Naive B cell (primary cell): ENCODE measurements around the gene ULK3. TPM values are rescaled to one million over a fixed set of nuclear protein-coding genes. Genes with fewer than 3 reads are reported as not detected.

ENCODE experiments used
- ATAC-seq, 2 donors: fragments of 150-1000 bp; cut with Tn5 transposase; 2 replicates each; pipeline ENCODE4 v1.10.0; 2021; ENCODE audit warnings: low read depth in 2 of 2, mild to moderate bottlenecking in 2 of 2, moderate library complexity in 2 of 2
- DNase-seq: peaks from one replicate; pipeline ENCODE4 v3.0.0; 2022
- H3K27ac Mint-ChIP-seq, 6 donors: one replicate each; pipeline ENCODE4 v1.8.0; 2020 to 2022; ENCODE audit warnings: mild to moderate bottlenecking in 6 of 6, mixed read lengths in 6 of 6, moderate library complexity in 5 of 6, inconsistent platforms in 2 of 6
- H3K27me3 Mint-ChIP-seq, 3 donors: one replicate each; pipeline ENCODE4 v1.8.0; 2021 to 2022; ENCODE audit warnings: mixed read lengths in 3 of 3, mild to moderate bottlenecking in 1 of 3
- H3K36me3 Mint-ChIP-seq, 2 donors: one replicate each; pipeline ENCODE4 v1.8.0; 2020 to 2022; ENCODE audit warnings: mixed read lengths in 2 of 2, inconsistent platforms in 1 of 2, mild to moderate bottlenecking in 1 of 2
- H3K4me1 Mint-ChIP-seq, 3 donors: one replicate each; pipeline ENCODE4 v1.8.0; 2020 to 2022; ENCODE audit warnings: mixed read lengths in 3 of 3, inconsistent platforms in 1 of 3, mild to moderate bottlenecking in 1 of 3, moderate library complexity in 1 of 3
- H3K4me3 Mint-ChIP-seq, 8 donors: one replicate each; pipeline ENCODE4 v1.8.0; 2020 to 2022; ENCODE audit warnings: mild to moderate bottlenecking in 8 of 8, mixed read lengths in 8 of 8, moderate library complexity in 8 of 8, inconsistent platforms in 2 of 8
- H3K9me3 Mint-ChIP-seq, 7 donors: one replicate each; pipeline ENCODE4 v1.8.0; 2020 to 2022; ENCODE audit warnings: mixed read lengths in 7 of 7, mild to moderate bottlenecking in 5 of 7, inconsistent platforms in 2 of 7, moderate library complexity in 1 of 7
- polyA plus RNA-seq, 6 donors: library from polyadenylated mRNA; unstranded; fragments of 300-500 nt; fragmentation: Illumina TruSeq; gene quantifications; one replicate each; pipeline ENCODE4 v1.2.3, GENCODE V29; 2021; ENCODE audit warnings: low read depth in 6 of 6

The ULK3 gene
- polyA plus RNA-seq, 6 donors from 2014 or later: 9.3 to 21.5 (median 13.1) TPM

DNA sequence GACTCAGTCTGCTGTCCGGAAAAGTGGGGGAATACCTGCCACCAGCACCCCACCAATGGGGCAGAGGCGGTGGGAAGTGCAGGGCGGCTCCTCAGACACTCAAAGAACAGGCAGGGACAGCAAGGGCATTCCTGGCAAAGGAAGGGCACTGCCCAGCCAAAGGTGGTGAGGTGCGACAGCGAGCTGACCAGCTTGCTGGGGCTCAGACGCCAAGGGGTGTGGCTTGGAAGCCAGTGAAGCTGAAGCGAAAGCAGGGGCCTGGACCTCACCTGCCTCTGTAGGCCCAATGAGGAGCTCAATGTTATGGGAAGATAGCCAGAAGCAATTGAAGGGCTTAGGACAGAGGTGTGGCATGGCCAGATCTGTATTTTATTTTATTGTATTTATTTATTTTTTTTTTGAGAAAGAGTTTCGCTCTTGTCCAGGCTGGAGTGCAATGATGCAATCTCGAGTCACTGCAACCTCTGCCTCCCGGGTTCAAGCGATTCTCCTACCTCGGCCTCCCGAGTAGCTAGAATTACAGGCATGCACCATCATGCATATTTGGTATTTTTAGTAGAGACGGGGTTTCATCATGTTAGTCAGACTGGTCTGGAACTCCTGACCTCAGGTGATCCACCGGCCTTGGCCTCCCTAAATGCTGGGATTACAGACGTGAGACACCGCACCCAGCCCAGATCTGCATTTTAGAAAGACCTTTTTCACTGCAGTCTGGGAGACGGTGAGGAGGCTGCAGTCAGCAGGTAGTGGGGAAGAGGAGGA, 34.7 kb downstream of the ULK3 start:
- Mint-ChIP-seq H3K9me3 (no peaks in the 10 kb centered on the region), H3K36me3 (peaks cover 5 to 7% of the 10 kb centered on the region in 2 donors), H3K27ac (peak overlapping the region in 5 of 6 donors; percentile 9 to 97 (median 88)), H3K4me3 (peak overlapping the region in 2 of 8 donors; percentile 53 to 77), H3K27me3 (no peaks in the 10 kb centered on the region), H3K4me1 (peaks cover 21 to 44% (median 39%) of the 10 kb centered on the region in 3 donors)
- ATAC-seq (no peak), DNase-seq (no peak)

DNA sequence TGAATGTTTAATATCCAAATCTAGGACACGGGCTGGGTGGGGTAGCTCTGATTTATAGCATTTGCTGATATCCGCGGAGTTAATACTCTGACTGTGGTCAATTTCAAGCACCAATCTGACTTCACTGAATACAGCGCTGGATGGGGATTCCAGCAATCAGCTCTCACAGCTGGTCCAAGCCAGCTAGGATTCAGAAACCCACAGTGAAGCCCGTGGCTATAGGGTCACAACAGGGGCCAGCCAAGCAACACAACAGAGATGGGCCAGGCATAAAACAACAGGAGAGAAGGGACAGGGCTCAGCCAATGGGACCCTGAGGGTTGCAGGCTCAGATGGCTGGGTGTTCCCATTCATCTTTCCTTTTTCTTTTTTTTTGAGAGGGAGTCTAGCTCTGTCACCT, 35.7 kb downstream of the ULK3 start:
- no peak for ATAC-seq
- DNase-seq: no peak
- no peaks in the 10 kb centered on the region for H3K9me3 Mint-ChIP-seq
- H3K27me3 Mint-ChIP-seq: no peaks in the 10 kb centered on the region
- peaks cover 5 to 7% of the 10 kb centered on the region in 2 donors for H3K36me3 Mint-ChIP-seq
- H3K4me1 Mint-ChIP-seq: peaks cover 18 to 44% (median 36%) of the 10 kb centered on the region in 3 donors
- H3K27ac Mint-ChIP-seq: peak overlapping the region; percentile 59 to 96 (median 87)
- no peak overlapping the region for H3K4me3 Mint-ChIP-seq

DNA sequence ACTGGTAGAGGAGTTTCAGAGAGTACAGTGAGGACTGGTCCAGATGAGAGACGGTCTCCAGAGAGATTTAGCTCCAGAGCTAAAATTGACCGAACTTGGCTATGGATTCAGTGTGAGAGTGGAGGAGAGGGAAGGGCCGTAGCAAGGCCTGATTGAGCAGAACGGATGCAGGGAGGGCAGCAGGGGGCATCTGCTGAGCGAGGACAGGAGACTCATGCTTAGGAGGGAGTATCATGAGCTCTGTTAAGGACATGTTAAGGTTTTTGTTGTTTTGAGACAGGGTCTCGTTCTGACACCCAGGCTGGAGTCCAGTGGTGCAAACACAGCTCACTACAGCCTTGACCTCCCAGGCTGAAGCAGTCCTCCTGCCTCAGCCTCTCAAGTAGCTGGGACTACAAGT, 38.0 kb downstream of the ULK3 start:
- Mint-ChIP-seq H3K27ac (peak overlapping the region in 5 of 6 donors; percentile 27 to 86 (median 77)), H3K4me3 (peak overlapping the region in 2 of 8 donors; percentile 4 to 37), H3K36me3 (peaks cover 5 to 15% of the 10 kb centered on the region in 2 donors), H3K9me3 (no peaks in the 10 kb centered on the region), H3K4me1 (peaks cover 24 to 48% (median 46%) of the 10 kb centered on the region in 3 donors), H3K27me3 (no peaks in the 10 kb centered on the region)
- ATAC-seq (no peak), DNase-seq (no peak)

DNA sequence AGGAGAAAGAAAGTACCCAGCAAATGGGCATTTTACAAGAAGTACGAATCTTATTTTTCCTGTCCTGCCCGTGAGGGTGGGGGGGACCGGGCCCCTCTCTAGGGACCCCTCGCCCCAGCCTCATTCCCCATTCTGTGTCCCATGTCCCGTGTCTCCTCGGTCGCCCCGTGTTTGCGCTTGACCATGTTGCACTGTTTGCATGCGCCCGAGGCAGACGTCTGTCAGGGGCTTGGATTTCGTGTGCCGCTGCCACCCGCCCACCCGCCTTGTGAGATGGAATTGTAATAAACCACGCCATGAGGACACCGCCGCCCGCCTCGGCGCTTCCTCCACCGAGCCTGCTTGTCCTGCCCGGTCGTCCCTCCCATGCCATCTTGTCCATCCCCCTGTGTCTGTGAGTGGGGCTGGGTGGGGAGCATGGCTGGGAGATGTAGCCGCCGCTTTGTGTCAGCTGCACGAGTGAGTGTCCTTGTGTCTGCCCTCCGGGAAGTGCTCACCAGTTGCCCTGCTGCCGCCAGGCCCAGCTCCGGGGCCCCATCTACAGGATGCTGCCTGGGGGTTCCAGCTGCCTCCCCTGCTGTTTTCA, 40.0 kb downstream of the ULK3 start:
- no peak for DNase-seq
- Mint-ChIP-seq H3K4me3 (no peak overlapping the region), H3K27ac (peak overlapping the region in 1 of 6 donors; percentile 72), H3K27me3 (no peaks in the 10 kb centered on the region), H3K9me3 (no peaks in the 10 kb centered on the region), H3K4me1 (peaks cover 29 to 50% (median 49%) of the 10 kb centered on the region in 3 donors), H3K36me3 (peaks cover 5 to 15% of the 10 kb centered on the region in 2 donors)
- no peak for ATAC-seq

DNA sequence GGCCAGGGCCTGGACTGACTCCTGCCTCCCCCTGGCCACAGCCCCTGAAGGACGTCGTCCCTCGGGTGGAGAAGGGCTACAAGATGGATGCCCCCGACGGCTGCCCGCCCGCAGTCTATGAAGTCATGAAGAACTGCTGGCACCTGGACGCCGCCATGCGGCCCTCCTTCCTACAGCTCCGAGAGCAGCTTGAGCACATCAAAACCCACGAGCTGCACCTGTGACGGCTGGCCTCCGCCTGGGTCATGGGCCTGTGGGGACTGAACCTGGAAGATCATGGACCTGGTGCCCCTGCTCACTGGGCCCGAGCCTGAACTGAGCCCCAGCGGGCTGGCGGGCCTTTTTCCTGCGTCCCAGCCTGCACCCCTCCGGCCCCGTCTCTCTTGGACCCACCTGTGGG, 40.7 kb downstream of the ULK3 start:
- Mint-ChIP-seq H3K4me1 (peaks cover 32 to 50% (median 50%) of the 10 kb centered on the region in 3 donors), H3K9me3 (no peaks in the 10 kb centered on the region), H3K36me3 (peaks cover 5 to 15% of the 10 kb centered on the region in 2 donors), H3K27me3 (no peaks in the 10 kb centered on the region), H3K4me3 (no peak overlapping the region), H3K27ac (no peak overlapping the region)
- no peak for ATAC-seq
- no peak for DNase-seq

DNA sequence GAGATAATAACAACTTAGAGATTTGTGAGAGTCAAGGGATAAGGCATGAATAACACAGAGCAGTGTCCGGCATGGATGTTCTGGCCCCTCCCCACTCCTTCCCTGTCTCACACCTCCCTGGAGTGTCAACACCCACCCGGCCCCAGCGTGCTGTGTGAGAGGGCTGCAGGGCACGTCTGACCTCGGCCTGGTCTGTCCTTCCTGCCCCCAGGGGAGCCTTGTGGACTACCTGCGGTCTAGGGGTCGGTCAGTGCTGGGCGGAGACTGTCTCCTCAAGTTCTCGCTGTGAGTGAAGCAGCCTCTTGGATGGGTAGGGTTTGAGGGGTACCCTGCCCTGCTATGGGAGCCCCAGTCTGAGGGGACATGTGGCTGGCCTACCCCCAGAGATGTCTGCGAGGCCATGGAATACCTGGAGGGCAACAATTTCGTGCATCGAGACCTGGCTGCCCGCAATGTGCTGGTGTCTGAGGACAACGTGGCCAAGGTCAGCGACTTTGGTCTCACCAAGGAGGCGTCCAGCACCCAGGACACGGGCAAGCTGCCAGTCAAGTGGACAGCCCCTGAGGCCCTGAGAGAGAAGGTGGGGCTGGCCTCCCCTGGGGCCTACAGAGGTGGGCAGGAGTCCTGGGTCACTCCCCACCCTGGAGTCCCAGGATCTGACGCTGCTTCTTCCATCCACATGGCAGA, 41.5 kb downstream of the ULK3 start:
- DNase-seq: no peak
- Mint-ChIP-seq H3K27ac (peak overlapping the region in 1 of 6 donors; percentile 99), H3K36me3 (peaks cover 5 to 15% of the 10 kb centered on the region in 2 donors)

DNA sequence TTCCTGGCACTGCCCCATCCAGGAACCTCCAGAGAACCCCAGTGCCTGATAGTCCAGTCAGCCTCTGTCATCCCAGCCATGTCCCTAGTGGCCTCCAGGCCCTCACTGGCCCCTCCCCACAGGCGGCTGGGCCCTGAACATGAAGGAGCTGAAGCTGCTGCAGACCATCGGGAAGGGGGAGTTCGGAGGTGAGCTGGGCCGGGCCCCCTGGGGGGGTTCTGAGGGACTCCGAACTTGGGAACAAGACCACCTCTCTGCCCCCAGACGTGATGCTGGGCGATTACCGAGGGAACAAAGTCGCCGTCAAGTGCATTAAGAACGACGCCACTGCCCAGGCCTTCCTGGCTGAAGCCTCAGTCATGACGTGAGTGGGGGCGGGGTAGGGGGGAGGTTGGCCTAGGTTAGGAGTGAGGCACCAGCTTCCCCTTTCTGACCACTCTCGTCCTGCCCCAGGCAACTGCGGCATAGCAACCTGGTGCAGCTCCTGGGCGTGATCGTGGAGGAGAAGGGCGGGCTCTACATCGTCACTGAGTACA, 42.3 kb downstream of the ULK3 start:
- peaks cover 44 to 57% (median 51%) of the 10 kb centered on the region in 3 donors for H3K4me1 Mint-ChIP-seq
- no peaks in the 10 kb centered on the region for H3K9me3 Mint-ChIP-seq
- peaks cover 5 to 22% of the 10 kb centered on the region in 2 donors for H3K36me3 Mint-ChIP-seq
- ATAC-seq: no peak
- H3K27ac Mint-ChIP-seq: peak overlapping the region in 3 of 6 donors; percentile 96 to 99 (median 98)
- no peaks in the 10 kb centered on the region for H3K27me3 Mint-ChIP-seq
- peak overlapping the region in 1 of 8 donors; percentile 56 for H3K4me3 Mint-ChIP-seq
- DNase-seq: no peak

More for the DNA sequence above, 41.5 kb downstream of the ULK3 start:
- no peaks in the 10 kb centered on the region for H3K27me3 Mint-ChIP-seq
- peak overlapping the region in 1 of 8 donors; percentile 56 for H3K4me3 Mint-ChIP-seq
- H3K4me1 Mint-ChIP-seq: peaks cover 35 to 52% (median 47%) of the 10 kb centered on the region in 3 donors
- ATAC-seq: no peak
- H3K9me3 Mint-ChIP-seq: no peaks in the 10 kb centered on the region

DNA sequence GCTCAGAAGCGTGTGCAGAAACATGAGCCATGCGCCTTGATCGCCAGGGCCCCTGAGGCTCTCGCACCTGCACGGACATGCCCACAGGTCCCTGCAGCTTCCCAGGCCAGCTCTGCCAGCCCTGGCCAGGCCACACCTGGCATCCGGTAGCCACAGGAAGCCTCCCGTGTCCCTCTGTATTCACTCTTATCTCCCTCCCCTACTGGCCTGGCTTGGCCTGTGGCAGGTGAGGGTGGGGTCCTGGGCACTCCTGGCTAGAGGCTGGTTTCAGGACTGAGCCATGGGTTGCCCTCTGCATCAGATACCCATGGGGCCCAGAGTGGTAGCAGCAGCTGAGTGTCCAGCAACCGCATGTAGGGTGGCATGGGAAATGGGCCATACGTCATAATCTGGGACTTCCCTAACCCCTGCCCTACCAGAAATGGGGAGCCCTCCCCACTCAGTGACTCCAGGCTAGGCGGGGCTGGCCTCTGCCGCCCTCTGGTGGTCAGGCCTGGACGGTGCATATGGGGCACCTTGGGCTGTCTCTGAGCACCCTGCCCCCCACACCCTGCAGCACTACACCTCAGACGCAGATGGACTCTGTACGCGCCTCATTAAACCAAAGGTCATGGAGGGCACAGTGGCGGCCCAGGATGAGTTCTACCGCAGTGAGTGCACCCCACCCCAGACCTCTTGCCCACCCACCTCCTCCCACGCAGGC, 42.9 kb downstream of the ULK3 start:
- H3K4me3 Mint-ChIP-seq: peak overlapping the region; percentile 60 to 83 (median 68)
- DNase-seq (peak; percentile 91), ATAC-seq (peak; percentile 87)
- H3K9me3 Mint-ChIP-seq: no peaks in the 10 kb centered on the region
- peaks cover 50 to 64% (median 56%) of the 10 kb centered on the region in 3 donors for H3K4me1 Mint-ChIP-seq
- peak overlapping the region; percentile 94 to 99 (median 98) for H3K27ac Mint-ChIP-seq
- no peaks in the 10 kb centered on the region for H3K27me3 Mint-ChIP-seq
- peaks cover 5 to 22% of the 10 kb centered on the region in 2 donors for H3K36me3 Mint-ChIP-seq

DNA sequence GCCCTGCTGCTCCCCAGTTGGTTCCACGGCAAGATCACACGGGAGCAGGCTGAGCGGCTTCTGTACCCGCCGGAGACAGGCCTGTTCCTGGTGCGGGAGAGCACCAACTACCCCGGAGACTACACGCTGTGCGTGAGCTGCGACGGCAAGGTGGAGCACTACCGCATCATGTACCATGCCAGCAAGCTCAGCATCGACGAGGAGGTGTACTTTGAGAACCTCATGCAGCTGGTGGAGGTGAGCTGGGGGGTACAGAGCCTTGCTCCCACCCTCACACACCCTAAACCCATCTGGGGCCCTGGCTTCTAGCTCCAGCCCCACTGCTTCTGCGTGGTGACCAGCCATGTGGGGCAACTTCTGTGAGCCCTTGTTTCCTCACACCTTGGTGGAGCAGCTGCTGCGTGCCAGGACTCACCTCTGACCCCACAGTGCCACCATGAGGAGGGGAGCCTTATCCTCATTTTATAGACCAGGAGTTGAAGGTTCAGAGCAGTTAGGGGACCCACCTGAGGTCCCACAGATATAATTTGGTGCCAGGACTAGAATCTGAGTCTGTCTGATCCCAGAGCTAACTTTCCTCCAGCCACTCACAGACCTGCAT, 43.6 kb downstream of the ULK3 start:
- H3K4me1 Mint-ChIP-seq: peaks cover 56 to 64% (median 58%) of the 10 kb centered on the region in 3 donors
- DNase-seq: peak; percentile 56
- peak overlapping the region in 7 of 8 donors; percentile 60 to 83 (median 67) for H3K4me3 Mint-ChIP-seq
- no peaks in the 10 kb centered on the region for H3K27me3 Mint-ChIP-seq
- peak overlapping the region; percentile 94 to 99 (median 98) for H3K27ac Mint-ChIP-seq
- peak; percentile 53 to 54 for ATAC-seq
- H3K9me3 Mint-ChIP-seq: no peaks in the 10 kb centered on the region
- peaks cover 5 to 22% of the 10 kb centered on the region in 2 donors for H3K36me3 Mint-ChIP-seq

DNA sequence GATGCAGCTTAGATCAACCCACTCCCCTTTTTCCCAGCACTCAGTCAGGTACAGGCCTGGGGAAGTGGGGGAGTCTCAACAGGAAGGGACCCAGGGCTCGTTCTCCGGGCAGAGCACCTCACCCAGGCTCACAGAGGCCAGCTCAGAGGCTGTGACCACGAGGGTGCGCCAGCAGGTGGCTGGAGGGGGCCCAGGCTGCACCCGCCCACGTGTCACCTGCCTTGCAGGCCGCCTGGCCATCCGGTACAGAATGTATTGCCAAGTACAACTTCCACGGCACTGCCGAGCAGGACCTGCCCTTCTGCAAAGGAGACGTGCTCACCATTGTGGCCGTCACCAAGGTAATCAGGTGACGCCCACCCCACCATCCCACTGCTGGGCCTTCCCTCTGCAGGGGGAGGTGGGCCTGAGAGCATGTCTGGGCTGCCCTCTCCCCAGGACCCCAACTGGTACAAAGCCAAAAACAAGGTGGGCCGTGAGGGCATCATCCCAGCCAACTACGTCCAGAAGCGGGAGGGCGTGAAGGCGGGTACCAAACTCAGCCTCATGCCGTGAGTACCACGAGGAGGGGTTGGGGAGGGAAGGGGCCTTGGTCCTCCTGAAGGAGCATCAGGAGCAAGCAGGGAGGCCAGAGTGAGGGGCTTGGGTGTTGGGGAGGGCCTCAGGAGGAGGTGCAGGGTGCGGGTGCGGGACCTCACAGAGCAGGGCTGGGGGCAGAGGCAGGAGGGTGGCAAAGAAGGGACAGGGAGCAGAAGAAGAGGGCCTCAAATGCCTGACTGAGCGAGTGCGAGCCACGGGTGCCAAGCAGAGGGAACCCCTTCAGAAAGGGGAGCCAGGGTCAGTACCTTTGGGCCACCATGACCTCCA, 44.3 kb downstream of the ULK3 start:
- Mint-ChIP-seq H3K9me3 (no peaks in the 10 kb centered on the region), H3K27ac (peak overlapping the region; percentile 94 to 99 (median 96)), H3K4me1 (peaks cover 54 to 64% (median 58%) of the 10 kb centered on the region in 3 donors), H3K36me3 (peaks cover 0 to 15% of the 10 kb centered on the region in 2 donors), H3K4me3 (peak overlapping the region in 7 of 8 donors; percentile 21 to 89 (median 69)), H3K27me3 (no peaks in the 10 kb centered on the region)
- no peak for DNase-seq
- no peak for ATAC-seq

DNA sequence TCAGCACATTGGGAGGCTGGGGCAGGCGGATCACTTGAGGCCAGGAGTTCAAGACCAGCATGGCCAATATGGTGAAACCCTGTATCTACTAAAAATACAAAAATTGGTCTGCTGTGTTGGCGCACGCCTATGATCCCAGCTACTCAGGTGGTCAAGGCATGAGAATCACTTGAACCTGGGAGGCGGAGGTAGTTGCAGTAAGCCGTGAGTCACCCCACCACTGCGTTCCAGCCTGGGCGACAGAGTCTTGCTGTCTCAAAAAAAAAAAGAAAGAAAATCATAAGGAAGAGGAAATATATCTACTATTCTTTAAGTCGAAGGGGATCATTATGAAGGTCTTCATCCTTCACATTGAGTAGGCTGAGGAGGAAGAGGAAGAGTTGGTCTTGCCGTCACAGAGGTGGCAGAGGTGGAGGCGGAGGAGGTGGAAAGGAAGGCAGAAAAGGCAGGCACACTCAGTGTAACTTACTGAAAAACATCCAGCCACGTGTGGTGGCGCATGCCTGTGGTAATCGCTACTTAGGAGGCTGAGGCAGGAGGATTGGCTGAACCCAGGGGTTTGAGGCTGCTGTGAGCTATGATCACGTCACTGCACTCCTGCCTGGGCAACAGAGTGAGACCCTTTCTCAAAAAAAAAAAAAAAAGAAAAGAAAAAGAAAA, 46.9 kb downstream of the ULK3 start:
- Mint-ChIP-seq H3K9me3 (no peaks in the 10 kb centered on the region), H3K27me3 (no peaks in the 10 kb centered on the region), H3K4me1 (peaks cover 73 to 89% (median 84%) of the 10 kb centered on the region in 3 donors), H3K27ac (peak overlapping the region in 5 of 6 donors; percentile 58 to 99 (median 95)), H3K36me3 (peaks cover 0 to 20% of the 10 kb centered on the region in 2 donors), H3K4me3 (peak overlapping the region in 7 of 8 donors; percentile 25 to 83 (median 48))
- ATAC-seq (no peak), DNase-seq (no peak)
